ENCODE data around the gene CTSZ.

DNA sequence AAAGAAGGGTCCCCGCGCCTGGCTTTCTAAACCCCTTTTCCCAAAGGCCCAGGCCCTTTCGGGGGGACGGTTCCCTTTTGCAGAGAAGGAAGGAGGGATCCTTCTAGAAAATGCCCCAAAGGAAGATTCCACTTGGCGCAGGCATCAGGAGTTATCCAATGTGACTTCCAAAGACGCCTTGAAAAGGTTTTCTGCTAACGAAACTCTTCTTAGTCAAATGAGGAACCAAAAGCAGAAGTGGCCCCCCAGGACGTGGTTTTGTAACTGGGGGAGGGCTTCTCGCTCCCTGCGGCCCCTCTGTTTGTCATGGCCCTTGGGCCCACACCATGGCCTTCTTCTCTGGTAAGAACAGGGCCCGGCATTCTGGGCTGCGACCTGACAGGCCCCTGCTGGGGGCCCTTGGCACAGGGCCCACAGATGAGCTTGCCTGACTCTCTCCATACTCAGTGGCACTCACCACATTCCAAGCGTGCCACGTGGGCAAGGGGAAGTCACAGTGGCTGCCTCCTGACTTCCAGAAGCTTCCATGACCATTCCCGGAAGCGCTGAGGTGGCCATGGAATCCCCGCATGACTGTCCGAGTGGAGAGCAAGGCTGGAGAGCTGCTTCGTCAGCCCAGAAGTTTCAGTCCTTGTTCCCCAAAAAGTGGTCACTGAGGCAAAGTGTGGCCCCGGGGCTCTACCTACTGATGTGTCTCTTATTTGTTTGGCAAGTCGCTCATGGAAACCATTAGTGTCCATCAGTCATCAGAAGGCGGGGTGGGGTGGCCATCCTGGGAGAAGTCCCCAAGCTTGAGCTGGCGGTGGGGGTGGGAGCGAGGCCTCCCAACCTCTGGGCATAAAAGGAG, 834 bp upstream of the CTSZ start:
- TF ChIP-seq CTCF (IDR thresholded peaks at IDR 0.05) (no peak), EZH2 (IDR thresholded peaks at IDR 0.05) (no peak), EZH2phosphoT487 (IDR thresholded peaks at IDR 0.05) (no peak)
